Stimulated activated CD4-positive, alpha-beta T cell treated with anti-CD3 and anti-CD28 coated beads, Interleukin-4, amount 100 ng/mL, for 4 hours (primary cell): ENCODE data around the gene ZMYND10.
"Not testable (repeated sequence)": the region's sequence is repeated elsewhere in the genome, so short reads cannot be mapped to it uniquely, and the experiment has no call there.

Experiments
- DNase-seq, 2 experiments: peaks; one replicate each; pipeline ENCODE4 v3.0.0-alpha.2; 2020

The ZMYND10 gene

DNA sequence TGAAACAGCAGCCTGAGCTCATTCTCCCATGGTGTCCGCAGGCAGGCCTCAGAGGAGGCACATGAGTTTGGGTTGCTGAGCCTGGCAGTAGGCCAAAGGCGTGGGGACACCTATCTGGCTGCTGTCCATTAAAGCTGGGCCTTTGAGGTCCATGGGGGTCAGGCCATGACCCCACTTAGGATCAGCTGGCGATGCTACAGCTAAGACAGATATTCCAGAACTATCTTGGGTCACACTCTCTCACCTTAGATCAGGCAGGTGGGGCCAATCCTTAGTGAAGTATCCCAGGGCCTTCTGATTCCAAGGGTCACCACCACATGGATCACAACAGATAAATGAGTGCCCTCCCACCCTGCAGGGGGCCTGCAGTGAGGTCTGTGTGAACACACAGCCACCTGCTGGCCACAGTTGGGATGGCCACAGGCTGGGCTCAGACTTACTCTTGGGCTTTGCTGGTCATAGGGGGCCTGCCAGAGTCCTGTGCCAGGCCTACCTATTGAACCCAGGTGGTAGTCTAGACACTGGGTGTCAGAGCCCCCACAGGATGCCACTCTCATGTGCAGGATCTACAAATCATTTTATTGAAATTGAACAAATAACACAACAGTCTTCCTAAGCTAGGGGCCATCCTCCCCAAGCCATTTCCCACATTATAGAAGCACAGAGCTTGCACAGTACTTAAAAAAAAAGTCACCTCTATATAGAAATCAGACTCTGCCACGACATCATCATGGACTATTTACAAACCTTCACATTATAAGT lies 21.0 kb downstream of the ZMYND10 start:
- peak; percentile 37 to 63 for DNase-seq

DNA sequence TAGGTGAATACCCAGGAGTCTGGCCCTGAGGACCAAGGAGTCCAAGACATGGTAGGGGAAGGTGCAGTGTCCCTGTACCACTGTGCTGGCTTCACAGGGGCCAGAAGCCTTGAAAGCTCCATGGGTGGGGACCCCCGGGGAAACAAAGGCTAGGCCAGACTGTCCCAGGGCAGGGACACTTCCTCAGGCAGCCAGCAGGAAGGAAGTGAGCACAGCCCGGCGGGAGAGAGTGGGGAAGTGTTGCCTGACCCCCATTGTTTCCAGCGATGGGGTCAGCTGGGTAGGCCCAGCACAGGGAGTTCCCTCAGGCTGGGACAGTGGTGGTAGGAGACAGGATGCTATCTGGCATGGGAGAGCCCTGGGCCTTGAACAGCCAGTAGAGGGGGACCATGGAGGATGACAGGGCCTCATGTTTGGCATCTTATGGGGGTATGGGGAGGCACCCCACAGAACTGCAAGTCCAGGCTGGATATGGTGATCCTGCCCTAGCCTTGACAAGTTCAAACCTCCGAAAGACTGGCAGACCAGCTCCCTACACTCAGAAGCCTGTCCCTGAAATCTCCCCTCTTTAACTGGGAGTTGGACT lies 21.8 kb downstream of the ZMYND10 start:
- no peak for DNase-seq

DNA sequence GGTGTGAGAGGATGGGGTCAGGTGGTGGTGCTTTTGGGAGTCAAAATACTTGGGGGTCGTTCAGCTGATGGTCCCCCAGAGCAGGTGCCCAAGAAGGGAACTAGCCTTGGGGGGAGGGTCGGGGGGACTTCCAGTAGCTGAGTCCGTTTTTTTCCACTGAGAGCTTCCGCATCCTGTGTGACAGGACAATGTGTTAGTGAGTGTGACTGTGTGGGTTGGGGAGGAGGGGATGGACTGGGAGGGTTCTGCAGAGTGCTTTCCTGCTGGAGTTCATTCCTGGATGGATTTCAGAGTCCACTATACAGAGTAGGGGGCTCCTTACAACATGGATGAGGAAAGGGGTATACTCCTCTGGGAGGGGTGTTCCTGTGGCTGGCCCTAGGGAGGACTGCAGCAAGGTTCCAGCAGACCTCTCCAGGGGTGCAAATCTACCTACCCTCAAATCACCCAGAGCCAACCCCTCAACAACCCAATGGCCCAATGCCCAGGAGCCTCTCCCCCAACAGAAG lies 22.4 kb downstream of the ZMYND10 start:
- no peak for DNase-seq

DNA sequence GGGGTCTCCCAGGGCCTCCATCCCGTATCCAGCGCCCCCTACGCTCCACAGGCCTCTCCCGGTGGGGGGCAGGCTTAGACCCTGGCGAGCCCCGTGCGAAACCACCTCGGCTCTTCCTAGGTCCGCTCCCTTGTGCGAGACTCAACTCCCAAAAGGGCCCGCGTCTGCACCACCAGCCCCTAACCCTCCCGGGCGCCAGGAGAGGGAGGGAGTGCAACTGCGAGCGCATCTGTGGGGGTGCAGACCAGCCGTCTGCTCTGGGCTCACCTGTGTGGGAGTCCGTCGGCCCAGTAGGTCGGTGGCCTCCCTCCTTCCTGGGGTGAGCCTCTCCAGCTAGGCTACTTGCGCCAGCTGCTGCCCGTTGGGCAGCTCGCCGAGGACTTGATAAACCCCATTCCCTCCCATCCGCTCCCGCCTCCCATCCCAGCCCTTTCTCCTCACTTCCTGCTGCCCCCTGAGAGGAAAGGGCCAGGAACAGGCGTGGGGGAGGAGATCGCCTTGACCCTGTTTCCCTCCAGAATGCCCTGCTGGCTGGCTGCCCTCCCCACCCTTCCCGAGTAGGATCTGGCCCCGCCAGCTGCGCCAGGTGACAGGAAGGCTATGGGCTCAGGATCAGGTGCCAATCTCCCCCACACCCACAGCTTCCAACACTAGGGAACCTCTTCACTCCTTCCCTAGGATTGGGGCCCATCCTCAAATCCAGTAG lies 23.0 kb downstream of the ZMYND10 start, which contains the start of gene HYAL2:
HYAL2 (minus strand) TSS at position 360 of the 706 bp plus-strand sequence. CDS start 2,256 bp downstream, outside the sequence.
- no peak for DNase-seq

DNA sequence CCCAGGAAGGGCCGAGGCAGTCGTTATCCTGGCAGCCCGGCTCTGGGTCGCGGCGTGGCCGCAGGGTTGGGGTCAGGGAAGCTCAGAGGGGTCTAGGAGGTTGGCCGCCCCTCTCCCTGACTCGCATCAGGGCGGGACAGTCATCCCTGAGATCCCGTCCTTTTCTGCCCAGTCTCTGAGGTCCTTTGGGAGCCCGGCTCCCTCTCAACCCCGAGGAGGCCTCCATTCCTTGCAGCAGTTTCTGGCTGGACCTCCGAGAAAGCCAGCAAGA lies 23.5 kb downstream of the ZMYND10 start:
- DNase-seq: no peak

DNA sequence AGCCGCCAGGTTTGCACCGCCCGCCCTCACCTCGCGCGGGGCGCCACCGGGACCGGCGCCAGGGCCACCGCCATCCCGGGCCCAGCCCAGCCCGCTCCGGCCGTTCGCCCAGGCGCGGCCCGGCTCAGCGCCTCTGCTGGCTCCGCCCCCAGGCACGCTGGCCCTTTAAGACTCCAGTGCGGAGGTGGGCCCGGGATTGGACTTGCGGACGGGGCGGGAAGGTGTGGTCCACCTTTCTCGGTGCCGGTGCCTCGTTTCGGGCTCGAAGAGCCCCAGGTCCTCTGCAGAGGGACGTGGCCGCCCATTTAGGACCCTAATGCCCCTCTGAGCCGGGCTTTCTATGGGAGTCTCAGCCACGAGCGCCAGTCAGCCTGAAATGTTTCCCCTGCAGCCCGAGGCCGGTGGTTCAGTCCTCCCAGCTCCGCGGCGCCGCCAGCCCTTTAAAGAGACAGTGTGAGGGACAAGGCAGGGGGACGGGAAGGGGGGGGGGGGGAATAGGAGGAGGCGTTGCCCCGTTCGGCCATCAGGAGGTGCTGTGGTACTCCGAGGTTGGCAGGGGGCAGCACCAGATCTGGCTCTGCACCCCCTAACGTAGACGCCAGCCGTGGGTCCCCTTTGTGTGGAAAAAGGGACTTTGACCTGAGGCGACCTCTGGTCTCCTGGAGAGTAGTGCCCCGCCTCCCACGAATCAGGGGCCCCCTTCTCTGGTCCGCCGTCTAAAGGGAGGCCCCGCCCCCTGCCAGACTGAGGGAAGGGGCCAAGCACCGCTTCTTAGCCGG lies 24.0 kb downstream of the ZMYND10 start:
- DNase-seq: peak; percentile 80 to 81

DNA sequence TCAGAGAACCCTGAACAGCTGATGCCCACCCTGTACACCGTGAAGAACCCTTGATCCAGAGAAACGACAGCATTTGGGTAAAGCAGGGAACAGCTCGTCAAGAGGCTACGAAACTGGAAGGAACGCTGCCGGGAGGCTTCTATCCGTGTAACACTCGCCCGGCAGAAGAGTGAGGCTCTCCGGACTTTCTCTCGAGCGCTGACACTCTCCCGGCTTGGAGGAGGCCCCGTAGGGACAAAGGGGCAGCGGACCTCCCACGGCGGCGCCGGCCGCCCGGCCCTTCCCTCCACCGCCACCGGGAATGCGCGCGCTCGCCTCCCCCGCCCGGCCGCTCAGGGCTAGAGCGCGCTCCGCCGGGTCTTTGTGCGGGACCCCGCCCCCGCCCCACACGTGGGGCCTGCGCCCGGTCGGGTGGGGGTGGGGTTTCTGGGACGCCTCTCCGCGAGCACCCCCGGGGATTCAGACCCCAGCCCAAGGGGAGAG lies 24.6 kb downstream of the ZMYND10 start:
- DNase-seq: peak; percentile 65 to 66

DNA sequence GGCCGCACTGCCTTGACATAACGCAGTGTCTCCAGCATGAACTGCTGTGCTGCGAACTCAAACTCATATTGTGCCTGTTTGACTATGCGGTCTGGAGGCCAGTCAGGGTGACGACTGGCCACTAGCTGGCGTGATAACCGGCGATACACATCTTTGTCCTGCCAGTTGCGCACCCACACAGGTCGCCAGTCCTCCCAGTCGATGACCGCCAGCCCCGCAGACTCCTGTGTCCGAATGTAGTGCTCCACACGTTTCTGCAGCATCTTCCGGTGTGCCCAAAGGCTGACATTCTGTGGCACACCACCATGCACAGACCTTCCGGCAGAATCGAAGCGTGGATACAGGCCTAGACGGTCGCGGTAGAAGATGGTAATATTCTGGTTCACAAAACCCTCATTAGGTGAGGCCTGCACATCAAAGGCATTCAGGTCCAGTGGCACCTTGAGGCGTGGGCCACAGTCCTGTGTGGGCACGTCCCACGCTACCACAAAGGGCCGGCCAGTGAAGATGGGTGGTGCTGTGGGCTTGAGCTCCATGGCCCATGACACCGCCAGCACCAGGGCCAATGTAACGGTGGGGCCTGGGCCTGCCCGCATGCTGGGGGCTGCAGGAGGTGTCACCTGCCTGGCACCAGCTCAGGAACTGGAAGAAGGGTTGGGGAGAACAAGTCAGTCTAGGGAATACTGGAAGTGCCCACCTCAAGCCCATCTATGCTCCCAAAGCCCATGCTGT lies 25.5 kb downstream of the ZMYND10 start:
- no peak for DNase-seq

DNA sequence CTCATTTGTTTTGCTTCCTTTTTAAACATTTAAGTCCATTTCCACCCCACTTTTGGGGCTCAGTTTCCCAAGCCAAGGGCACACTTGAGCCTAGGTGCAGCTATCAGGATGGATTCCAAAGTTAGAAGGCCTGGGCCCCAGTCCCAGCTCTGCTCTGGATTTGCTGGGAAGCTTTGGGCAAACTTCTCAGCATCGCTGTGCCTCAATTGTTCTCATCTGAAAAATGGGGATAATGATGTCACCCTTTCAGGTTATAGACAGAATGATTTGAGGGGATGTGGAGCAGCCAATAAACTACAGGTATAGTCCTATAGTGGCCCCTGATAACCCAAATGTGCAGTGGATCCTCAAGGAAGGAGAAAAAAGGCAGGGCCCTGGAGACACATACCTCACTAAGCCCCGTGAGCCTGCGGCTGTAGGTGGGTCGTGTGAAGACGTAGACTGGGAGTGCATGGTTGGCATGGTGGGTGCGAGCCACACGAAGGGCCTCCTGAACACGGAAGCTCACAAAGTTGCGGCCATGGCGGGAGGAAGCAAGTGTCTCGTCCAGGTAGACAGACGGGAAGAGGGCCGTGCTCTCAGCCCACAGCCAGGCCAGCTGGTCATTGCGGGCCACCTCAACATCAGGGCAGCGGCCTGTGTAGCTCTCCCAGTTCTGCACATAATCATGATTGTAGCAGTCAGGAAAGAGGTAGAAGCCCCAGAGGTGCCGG lies 26.2 kb downstream of the ZMYND10 start:
- DNase-seq: no peak

DNA sequence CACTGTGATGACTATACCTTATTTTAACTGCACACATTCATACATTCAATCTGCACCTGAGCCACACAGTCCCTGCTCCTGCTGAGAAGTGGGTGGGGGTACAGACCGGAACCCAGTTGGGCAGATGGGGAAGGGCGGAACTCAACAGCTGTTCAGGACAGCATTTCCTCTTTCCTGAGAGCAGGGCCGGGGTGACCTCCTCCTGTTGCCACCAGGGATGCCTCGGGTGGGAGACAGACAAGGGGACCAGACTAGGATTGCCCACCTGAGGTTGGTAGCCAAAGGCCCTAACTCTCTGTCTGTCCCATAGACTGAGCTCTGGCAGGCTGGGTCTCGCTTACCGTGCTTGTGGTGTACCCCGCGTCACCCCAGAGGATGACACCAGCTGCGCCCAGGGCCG lies 26.9 kb downstream of the ZMYND10 start:
- DNase-seq: no peak

DNA sequence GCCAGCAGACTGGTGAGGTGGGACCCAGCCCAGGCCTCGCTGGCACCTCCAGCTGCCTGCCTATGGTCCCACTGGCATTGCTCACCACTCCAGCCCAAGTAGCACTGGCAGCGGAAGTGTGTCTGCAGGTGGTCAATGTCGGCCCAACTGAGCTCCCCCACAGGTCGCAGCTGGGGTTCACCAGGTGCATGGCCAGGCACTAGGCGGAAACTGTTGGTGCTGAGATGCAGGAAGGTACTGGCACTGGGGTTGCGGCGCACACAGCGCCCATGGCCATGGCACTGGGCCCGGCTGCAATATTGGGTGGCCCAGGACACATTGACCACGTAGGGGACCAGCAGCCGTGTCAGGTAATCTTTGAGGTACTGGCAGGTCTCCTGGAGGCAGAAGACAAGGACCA lies 27.4 kb downstream of the ZMYND10 start:
- DNase-seq: no peak

DNA sequence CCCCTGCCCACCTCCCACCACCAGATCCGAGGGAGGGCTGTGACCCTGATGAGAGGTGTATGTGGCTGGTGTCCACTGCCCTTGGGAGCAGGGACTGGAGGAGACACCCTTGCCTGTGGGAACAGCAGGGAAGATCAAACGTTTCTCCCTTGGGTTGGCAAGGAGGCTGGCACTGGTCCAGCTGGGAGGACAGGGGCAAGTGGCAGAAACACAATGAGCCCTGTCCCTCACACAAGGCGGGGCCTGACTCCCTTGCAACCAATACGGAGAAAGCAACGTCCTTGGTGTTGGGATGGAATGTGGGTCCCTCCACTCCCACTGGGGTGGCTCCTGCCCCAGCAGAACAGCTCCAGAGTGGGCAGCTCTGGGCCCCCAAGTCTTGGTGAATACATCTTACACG lies 28.2 kb downstream of the ZMYND10 start:
- no peak for DNase-seq

DNA sequence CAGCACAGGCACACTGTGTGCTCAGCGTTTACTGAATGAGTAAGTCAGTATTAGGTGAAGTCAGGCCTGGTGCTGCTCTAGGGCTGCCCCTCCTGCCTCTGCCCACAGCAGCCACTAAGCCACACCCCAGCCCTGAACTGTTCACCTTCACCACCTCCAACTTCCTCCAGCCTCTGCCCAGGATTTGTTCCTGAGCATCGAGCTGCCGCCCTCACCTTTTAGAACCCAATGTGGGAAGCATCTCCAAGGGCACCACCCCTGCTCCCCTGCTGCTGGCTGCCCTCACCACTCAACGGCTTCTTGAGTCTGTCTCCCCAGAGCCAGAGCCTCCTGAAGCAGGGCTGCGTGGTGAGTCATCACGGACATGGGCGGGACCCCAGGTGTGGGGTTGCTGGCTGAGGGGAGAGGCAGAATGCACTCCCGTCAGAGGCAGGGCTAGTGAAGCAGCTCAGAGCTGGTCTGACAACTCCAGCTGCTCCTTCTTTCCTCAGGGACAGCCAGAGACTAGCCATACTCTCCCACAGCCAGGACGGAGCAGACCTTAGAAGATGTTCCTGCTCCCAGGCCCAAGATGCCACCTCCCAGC lies 28.8 kb downstream of the ZMYND10 start:
- peak; percentile 42 to 64 for DNase-seq

DNA sequence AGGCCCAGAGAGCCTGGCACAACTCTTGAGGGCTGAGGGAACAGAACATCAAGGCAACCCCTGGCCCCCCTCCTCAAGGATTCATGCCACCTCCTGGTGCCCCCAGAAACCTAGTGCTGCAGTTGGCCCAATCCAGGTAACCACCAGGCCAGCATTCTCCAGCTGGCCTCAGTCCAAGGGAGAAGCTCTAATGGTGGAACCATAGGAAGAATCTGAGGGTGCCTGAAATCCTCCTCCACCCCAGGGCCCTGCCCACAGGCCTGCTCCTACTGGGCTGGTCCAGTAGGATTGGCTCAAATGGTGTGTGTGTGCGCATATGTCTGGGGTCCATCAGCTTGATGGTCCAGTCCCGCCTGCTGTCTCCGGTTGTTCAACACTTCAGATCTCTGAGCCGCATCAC lies 30.7 kb downstream of the ZMYND10 start:
- DNase-seq: no peak

DNA sequence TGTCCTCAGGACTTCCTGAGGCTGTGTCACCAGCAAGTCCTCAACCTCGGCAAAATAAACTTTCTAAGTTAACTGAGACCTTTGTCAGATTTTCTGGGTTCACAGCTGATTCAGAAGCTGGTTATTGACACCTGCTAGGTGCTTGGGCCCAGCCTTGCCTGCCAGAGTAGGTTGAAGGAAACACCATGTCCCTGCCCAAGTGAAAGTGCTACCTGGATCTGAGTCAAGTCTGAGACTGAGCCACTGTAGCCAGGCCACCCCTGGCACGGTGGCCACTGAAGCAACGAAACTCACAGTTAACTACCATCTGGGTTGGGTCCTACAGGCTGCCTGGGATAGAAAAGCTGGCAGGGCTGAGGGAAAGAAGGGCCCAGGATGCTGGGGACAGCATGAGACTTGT lies 31.2 kb downstream of the ZMYND10 start:
- no peak for DNase-seq

DNA sequence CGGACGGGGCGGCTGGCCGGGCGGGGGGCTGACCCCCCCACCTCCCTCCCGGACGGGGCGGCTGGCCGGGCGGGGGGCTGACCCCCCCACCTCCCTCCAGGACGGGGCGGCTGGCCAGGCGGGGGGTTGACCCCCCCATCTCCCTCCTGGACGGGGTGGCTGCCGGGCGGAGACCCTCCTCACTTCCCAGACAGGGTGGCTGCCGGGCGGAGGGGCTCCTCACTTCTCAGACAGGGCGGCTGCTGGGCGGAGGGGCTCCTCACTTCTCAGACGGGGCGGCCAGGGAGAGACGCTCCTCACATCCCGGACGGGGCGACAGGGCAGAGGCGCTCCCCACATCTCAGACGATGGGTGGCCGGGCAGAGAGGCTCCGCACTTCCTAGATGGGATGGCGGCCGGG lies 33.5 kb downstream of the ZMYND10 start:
- not testable (repeated sequence) for DNase-seq

DNA sequence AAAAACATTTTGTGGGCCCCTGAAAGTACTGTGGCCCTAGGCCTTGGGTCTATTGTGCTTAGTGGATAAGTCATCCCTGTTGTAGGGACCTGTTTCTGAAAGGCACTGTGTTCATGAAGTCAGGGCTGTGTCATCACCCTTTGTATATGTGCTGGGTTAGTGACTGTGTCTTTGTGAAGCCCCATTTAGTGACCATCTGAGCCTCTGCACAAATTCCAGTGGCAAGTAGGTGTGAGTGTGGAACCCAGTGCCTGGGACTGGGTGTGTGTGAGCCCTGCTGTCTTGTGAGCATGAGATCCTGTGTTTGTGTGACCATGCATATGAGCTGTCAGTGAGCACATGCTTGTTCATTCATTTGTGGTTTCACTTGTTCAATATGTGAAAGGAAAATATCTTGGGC lies 40.9 kb downstream of the ZMYND10 start:
- DNase-seq: no peak

DNA sequence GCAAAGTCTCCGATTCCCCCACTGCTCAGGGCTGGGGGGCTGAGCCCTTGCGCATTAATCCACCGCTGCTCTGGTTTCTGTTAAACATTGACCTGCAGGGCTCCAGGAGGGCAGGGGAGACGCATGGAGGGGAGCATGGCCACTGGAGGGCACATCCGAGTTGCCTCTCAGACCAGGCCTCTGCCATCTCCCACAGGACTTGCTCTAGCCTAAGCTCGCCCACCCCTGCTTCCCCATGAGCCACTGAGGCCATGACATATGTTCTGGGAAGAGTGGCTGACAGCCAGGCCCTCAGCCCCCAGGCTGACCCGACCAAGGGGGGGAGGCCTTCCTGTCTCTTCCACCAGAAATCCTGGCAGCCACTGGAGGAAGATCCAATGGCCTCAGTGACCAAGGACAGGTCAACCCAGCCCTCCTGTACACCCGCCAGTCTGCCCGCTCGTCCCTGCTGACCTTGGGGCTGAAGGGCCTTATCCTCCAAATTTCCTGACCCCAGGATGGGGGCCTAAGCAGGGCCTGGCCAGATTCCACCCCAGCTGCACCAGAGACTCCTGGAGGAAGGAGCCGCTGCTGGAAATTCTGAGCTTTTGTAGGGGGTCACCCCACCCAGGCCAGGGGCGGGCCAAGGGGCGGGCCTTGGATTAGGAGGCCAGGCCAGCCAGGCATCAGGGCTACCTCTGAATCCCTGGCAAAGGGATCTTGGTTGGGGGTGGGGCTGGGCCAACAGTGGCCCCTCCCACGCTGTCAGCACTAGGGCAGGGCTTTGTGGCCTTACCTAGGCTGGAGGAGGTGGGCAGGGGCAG lies 42.3 kb downstream of the ZMYND10 start, which contains the start of gene HYAL1:
HYAL1 (minus strand) TSS at position 562 of the 803 bp plus-strand sequence. CDS start 618 bp downstream, outside the sequence.
- DNase-seq: no peak

DNA sequence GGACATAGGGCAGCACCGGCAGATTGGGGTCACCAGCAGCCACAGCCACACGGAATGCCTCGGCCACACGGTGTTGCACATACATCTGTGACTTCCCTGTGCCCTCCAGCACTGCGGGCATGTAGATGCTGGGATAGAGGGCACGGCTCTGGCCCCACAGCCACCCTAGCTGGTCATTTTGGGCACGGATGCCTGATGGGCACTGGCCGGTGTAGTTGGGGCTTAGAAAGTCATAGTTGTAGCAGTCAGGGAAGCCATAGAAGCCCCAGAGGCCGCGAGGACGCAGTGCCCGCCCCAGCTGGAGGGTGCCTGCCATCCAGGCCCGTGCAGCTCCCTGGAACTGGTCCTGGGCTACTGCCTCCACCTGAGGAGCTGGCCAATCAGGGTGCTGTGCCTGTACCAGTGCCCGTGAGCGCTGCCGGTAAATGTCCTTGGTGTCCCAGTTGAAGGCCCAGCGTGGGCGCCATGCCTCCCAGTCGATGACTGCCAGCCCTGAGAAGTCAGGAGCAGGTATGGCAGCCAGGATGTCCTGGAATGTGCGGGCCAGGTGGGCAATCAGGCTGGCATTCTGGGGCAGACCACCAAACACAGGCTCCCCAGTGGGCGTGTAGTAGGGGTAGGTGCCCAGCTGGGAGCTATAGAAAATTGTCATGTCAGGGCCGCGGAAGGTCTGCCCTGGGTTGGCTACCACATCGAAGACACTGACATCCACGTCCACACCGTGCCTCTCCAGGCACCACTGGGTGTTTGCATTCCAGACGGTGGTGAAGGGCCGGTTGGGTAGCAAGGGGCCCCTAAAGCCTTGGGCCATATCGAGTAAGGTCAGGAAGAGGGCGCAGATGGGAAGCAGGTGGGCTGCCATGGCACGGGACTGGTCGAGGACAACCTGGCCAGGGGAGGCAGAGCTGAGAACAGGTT lies 43.2 kb downstream of the ZMYND10 start:
- DNase-seq: no peak
